ENCODE results near the gene RSPH1. TPM values are rescaled to one million over a fixed set of nuclear protein-coding genes. Genes with fewer than 3 reads are reported as not detected.

RSPH1 gene
- total and polyA plus RNA-seq, 5 donors: not detected

Other genes with a start within 250 kb of the RSPH1 start
- 1 to 10 TPM; 1.2 to 2.2 (median 1.7) TPM for gene TFF3, start 180.8 kb downstream of the RSPH1 start, total RNA-seq
- gene TFF3, start 180.8 kb downstream of the RSPH1 start, polyA plus RNA-seq: 2.6 TPM
- gene TFF2, start 145.2 kb downstream of the RSPH1 start, total RNA-seq: not detected
- not detected for gene TFF2, start 145.2 kb downstream of the RSPH1 start, polyA plus RNA-seq
- gene TFF1, start 129.7 kb downstream of the RSPH1 start, total RNA-seq: not detected
- not detected for gene TFF1, start 129.7 kb downstream of the RSPH1 start, polyA plus RNA-seq
- gene TMPRSS3, start 100.2 kb downstream of the RSPH1 start, total RNA-seq: not detected
- gene TMPRSS3, start 100.2 kb downstream of the RSPH1 start, polyA plus RNA-seq: not detected
- under 1 TPM; 0.15 to 0.29 (median 0.25) TPM for gene UBASH3A, start 92.3 kb downstream of the RSPH1 start, total RNA-seq
- 0.07 TPM for gene UBASH3A, start 92.3 kb downstream of the RSPH1 start, polyA plus RNA-seq
- 1 to 10 TPM; 2.7 to 2.9 (median 2.9) TPM for gene SLC37A1, start 17.6 kb upstream of the RSPH1 start, total RNA-seq
- 1.9 TPM for gene SLC37A1, start 17.6 kb upstream of the RSPH1 start, polyA plus RNA-seq
- gene PDE9A, start 157.4 kb upstream of the RSPH1 start, total RNA-seq: 1 to 10 TPM; 1.5 to 2.8 (median 2.3) TPM
- gene PDE9A, start 157.4 kb upstream of the RSPH1 start, polyA plus RNA-seq: 4.1 TPM

Data from right cardiac atrium (tissue), 5 donors.